ENCODE data around the gene IPMK.

The IPMK gene

GRCh38 chr10:58291538-58292174 is 24.0 kb upstream of the IPMK start:
- no peak overlapping the region for H3K4me3 ChIP-seq (ENCODE audit: insufficient read depth, low read depth, low read length)
- H3K27me3 ChIP-seq (ENCODE audit: control insufficient read depth, insufficient read depth, low read length, poor library complexity, severe bottlenecking) = no peaks in the 10 kb centered on the region
- WGBS, 2 experiments = 86 to 95% methylated on average over 2 to 5 of the region's 5 CpGs

GRCh38 chr10:58282615-58283014 is 14.9 kb upstream of the IPMK start:
- H3K4me3 ChIP-seq (ENCODE audit: insufficient read depth, low read depth, low read length) = no peak overlapping the region
- H3K27ac ChIP-seq (ENCODE audit: insufficient read depth, low read depth, low read length, poor library complexity, severe bottlenecking) = no peak overlapping the region
- H3K27me3 ChIP-seq (ENCODE audit: control insufficient read depth, insufficient read depth, low read length, poor library complexity, severe bottlenecking) = no peaks in the 10 kb centered on the region
- no peaks in the 10 kb centered on the region for H3K9me3 ChIP-seq (ENCODE audit: control insufficient read depth, low read length)
- 88 to 91% methylated on average over 3 of the region's 3 CpGs for WGBS, 2 experiments
- no peaks in the 10 kb centered on the region for H3K36me3 ChIP-seq (ENCODE audit: control insufficient read depth, insufficient read depth, low read length)
- H3K4me1 ChIP-seq (ENCODE audit: control insufficient read depth, insufficient read depth, low read length) = no peaks in the 10 kb centered on the region

More at GRCh38 chr10:58291538-58292174, 24.0 kb upstream of the IPMK start:
- no peak overlapping the region for H3K27ac ChIP-seq (ENCODE audit: insufficient read depth, low read depth, low read length, poor library complexity, severe bottlenecking)
- no peaks in the 10 kb centered on the region for H3K4me1 ChIP-seq (ENCODE audit: control insufficient read depth, insufficient read depth, low read length)
- no peaks in the 10 kb centered on the region for H3K9me3 ChIP-seq (ENCODE audit: control insufficient read depth, low read length)
- no peaks in the 10 kb centered on the region for H3K36me3 ChIP-seq (ENCODE audit: control insufficient read depth, insufficient read depth, low read length)

GRCh38 chr10:58281092-58281752 is 13.5 kb upstream of the IPMK start:
- Histone ChIP-seq H3K27me3 (ENCODE audit: control insufficient read depth, insufficient read depth, low read length, poor library complexity, severe bottlenecking) (no peaks in the 10 kb centered on the region), H3K4me1 (ENCODE audit: control insufficient read depth, insufficient read depth, low read length) (no peaks in the 10 kb centered on the region)
- WGBS, 2 experiments = 100% methylated on average over 2 of the region's 2 CpGs; no CpG with 5 or more reads in 1 of the 2 experiments

GRCh38 chr10:58280477-58280876 is 12.8 kb upstream of the IPMK start:
- Histone ChIP-seq H3K27me3 (ENCODE audit: control insufficient read depth, insufficient read depth, low read length, poor library complexity, severe bottlenecking) (no peaks in the 10 kb centered on the region), H3K4me3 (ENCODE audit: insufficient read depth, low read depth, low read length) (no peak overlapping the region), H3K4me1 (ENCODE audit: control insufficient read depth, insufficient read depth, low read length) (no peaks in the 10 kb centered on the region), H3K9me3 (ENCODE audit: control insufficient read depth, low read length) (no peaks in the 10 kb centered on the region), H3K27ac (ENCODE audit: insufficient read depth, low read depth, low read length, poor library complexity, severe bottlenecking) (no peak overlapping the region), H3K36me3 (ENCODE audit: control insufficient read depth, insufficient read depth, low read length) (no peaks in the 10 kb centered on the region)
- WGBS, 2 experiments = 94 to 95% methylated on average over 3 of the region's 3 CpGs

More at GRCh38 chr10:58281092-58281752, 13.5 kb upstream of the IPMK start:
- H3K27ac ChIP-seq (ENCODE audit: insufficient read depth, low read depth, low read length, poor library complexity, severe bottlenecking) = no peak overlapping the region
- H3K4me3 ChIP-seq (ENCODE audit: insufficient read depth, low read depth, low read length) = no peak overlapping the region
- no peaks in the 10 kb centered on the region for H3K9me3 ChIP-seq (ENCODE audit: control insufficient read depth, low read length)
- H3K36me3 ChIP-seq (ENCODE audit: control insufficient read depth, insufficient read depth, low read length) = no peaks in the 10 kb centered on the region

- Histone ChIP-seq H3K36me3 (ENCODE audit: control insufficient read depth, insufficient read depth, low read length) (no peaks in the 10 kb centered on the region), H3K9me3 (ENCODE audit: control insufficient read depth, low read length) (no peaks in the 10 kb centered on the region), H3K4me1 (ENCODE audit: control insufficient read depth, insufficient read depth, low read length) (no peaks in the 10 kb centered on the region), H3K4me3 (ENCODE audit: insufficient read depth, low read depth, low read length) (no peak overlapping the region), H3K27me3 (ENCODE audit: control insufficient read depth, insufficient read depth, low read length, poor library complexity, severe bottlenecking) (no peaks in the 10 kb centered on the region), H3K27ac (ENCODE audit: insufficient read depth, low read depth, low read length, poor library complexity, severe bottlenecking) (no peak overlapping the region)
- 92 to 100% methylated on average over 1 of the region's 1 CpG for WGBS, 2 experiments
Observed at GRCh38 chr10:58278962-58279307, 11.2 kb upstream of the IPMK start.

- Histone ChIP-seq H3K27ac (ENCODE audit: insufficient read depth, low read depth, low read length, poor library complexity, severe bottlenecking) (no peak overlapping the region), H3K27me3 (ENCODE audit: control insufficient read depth, insufficient read depth, low read length, poor library complexity, severe bottlenecking) (no peaks in the 10 kb centered on the region), H3K9me3 (ENCODE audit: control insufficient read depth, low read length) (no peaks in the 10 kb centered on the region), H3K36me3 (ENCODE audit: control insufficient read depth, insufficient read depth, low read length) (no peaks in the 10 kb centered on the region), H3K4me1 (ENCODE audit: control insufficient read depth, insufficient read depth, low read length) (no peaks in the 10 kb centered on the region), H3K4me3 (ENCODE audit: insufficient read depth, low read depth, low read length) (no peak overlapping the region)
- 95 to 99% methylated on average over 7 of the region's 7 CpGs for WGBS, 2 experiments
Observed at GRCh38 chr10:58278274-58278961, 10.7 kb upstream of the IPMK start.

- Histone ChIP-seq H3K4me1 (ENCODE audit: control insufficient read depth, insufficient read depth, low read length) (no peaks in the 10 kb centered on the region), H3K27me3 (ENCODE audit: control insufficient read depth, insufficient read depth, low read length, poor library complexity, severe bottlenecking) (no peaks in the 10 kb centered on the region), H3K9me3 (ENCODE audit: control insufficient read depth, low read length) (no peaks in the 10 kb centered on the region), H3K4me3 (ENCODE audit: insufficient read depth, low read depth, low read length) (no peak overlapping the region), H3K27ac (ENCODE audit: insufficient read depth, low read depth, low read length, poor library complexity, severe bottlenecking) (no peak overlapping the region), H3K36me3 (ENCODE audit: control insufficient read depth, insufficient read depth, low read length) (no peaks in the 10 kb centered on the region)
Observed at GRCh38 chr10:58275908-58276307, 8.2 kb upstream of the IPMK start.

GRCh38 chr10:58275261-58275660 is 7.6 kb upstream of the IPMK start:
- Histone ChIP-seq H3K9me3 (ENCODE audit: control insufficient read depth, low read length) (no peaks in the 10 kb centered on the region), H3K4me3 (ENCODE audit: insufficient read depth, low read depth, low read length) (no peak overlapping the region), H3K27ac (ENCODE audit: insufficient read depth, low read depth, low read length, poor library complexity, severe bottlenecking) (no peak overlapping the region), H3K36me3 (ENCODE audit: control insufficient read depth, insufficient read depth, low read length) (no peaks in the 10 kb centered on the region), H3K4me1 (ENCODE audit: control insufficient read depth, insufficient read depth, low read length) (peaks cover under 1% of the 10 kb centered on the region), H3K27me3 (ENCODE audit: control insufficient read depth, insufficient read depth, low read length, poor library complexity, severe bottlenecking) (no peaks in the 10 kb centered on the region)
- WGBS, 2 experiments = 95 to 97% methylated on average over 2 of the region's 2 CpGs

GRCh38 chr10:58269782-58270290 is 2.1 kb upstream of the IPMK start:
- no peaks in the 10 kb centered on the region for H3K9me3 ChIP-seq (ENCODE audit: control insufficient read depth, low read length)
- no peaks in the 10 kb centered on the region for H3K36me3 ChIP-seq (ENCODE audit: control insufficient read depth, insufficient read depth, low read length)
- WGBS, 2 experiments = 20 to 25% methylated on average over 9 to 11 of the region's 12 CpGs
- H3K27ac ChIP-seq (ENCODE audit: insufficient read depth, low read depth, low read length, poor library complexity, severe bottlenecking) = no peak overlapping the region
- H3K27me3 ChIP-seq (ENCODE audit: control insufficient read depth, insufficient read depth, low read length, poor library complexity, severe bottlenecking) = peaks cover 8% of the 10 kb centered on the region
- peaks cover 10% of the 10 kb centered on the region for H3K4me1 ChIP-seq (ENCODE audit: control insufficient read depth, insufficient read depth, low read length)
- peak overlapping the region; percentile 82 for H3K4me3 ChIP-seq (ENCODE audit: insufficient read depth, low read depth, low read length)
